NOMO-1 treated with dmso at 0.1 percent for 144 hours (cell line): ENCODE measurements around the gene TBX1.

Experiments used
- DNase-seq: peaks from one replicate; lab custom pipeline; 2025; ENCODE audit not compliant: unreplicated experiment; lab: John Stamatoyannopoulos, UW

TBX1 gene

DNA sequence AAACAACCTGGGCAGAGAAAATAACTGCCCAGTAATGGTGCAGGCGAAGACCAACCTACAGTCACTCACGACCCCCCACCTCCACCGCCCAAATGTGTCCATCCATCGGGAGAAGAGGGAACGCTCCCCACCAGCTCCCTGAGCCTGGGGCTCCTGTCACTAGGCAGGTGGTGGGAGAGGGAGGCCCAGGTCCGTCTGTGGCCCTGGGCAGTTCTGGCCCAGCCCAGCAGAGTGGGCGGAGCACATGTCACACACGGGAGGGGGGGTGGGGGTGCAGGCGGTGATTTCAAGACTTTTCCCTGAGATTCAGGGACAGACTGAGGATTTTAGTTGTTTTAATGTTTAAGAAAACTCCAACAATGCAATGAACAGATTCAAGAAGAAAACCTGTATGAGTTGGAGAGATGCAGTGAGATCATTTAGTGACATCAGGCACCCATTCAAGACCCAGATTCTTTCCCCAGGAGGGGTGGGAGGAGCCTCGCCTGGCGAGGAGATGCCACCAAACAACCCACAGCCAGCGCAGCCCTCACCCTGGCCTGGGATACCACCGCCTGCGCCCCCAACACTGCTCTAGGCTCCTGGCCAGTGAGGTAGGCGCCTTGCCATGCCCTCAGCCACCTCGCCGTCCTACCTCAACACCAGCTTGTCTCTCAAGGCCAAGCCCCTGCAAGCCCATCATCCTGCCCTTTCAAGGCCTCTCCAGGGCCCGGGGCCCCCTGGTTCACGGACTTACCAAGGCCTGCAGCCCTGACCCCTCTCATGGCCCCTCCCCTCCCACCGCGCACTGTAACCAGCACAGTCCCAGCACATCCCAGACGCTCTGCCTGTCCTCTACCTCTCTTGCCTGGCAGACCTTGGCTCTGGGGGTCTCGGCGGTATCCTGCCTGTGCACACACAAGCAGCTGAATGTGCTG is 36.8 kb downstream of the TBX1 start:
- DNase-seq = no peak

DNA sequence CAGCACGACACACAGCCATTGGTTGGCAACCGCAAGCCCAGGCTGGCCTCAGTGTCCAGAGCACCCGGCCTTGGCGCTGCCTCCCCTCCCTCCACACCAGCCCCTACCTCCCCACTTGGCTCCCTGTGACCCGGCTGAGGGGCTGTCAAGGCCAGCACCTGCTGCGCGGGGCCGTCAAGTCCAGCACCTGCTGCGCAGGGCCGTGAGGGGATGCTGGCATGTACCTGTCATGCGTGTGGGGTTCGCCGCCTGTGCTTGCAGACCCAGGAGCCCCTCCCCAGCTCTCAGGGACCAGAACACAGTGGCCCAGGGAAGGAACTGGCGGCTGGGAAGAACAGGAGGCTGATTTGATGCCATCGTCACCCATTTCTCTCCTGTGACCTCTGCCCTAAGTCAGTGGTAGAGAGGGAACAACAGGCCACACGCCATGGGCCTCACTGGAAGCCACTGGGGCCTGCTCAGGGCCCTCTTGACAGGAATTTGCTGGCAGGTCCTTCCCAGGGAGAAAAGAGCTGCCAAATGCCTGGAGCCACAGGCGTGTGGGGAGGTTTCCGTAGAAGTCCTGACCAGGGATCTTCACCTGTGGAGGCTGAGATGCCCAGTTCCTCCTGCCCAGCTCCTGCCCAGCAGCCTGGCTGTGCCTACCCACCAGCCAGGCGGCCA is 37.6 kb downstream of the TBX1 start:
- no peak for DNase-seq

DNA sequence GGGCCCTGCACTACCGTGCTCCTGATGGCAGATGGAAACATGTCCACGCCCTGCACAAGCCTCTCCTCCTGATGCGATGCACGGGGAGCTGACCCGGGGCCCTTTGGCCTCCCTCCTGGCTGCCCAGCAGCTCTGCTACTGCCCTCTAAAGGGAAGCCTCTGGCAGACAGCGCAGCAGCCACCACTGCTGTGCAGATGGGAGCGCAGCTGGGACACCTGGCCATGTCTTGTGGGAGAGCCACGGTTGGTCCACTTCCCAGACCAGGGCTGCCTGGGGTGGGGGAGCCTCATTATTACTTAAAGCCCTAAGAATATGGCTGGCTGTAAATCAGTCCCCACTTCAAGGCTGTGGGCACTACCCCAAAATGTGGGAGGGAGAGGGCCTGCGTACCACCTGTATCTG is 38.3 kb downstream of the TBX1 start:
- DNase-seq = no peak

DNA sequence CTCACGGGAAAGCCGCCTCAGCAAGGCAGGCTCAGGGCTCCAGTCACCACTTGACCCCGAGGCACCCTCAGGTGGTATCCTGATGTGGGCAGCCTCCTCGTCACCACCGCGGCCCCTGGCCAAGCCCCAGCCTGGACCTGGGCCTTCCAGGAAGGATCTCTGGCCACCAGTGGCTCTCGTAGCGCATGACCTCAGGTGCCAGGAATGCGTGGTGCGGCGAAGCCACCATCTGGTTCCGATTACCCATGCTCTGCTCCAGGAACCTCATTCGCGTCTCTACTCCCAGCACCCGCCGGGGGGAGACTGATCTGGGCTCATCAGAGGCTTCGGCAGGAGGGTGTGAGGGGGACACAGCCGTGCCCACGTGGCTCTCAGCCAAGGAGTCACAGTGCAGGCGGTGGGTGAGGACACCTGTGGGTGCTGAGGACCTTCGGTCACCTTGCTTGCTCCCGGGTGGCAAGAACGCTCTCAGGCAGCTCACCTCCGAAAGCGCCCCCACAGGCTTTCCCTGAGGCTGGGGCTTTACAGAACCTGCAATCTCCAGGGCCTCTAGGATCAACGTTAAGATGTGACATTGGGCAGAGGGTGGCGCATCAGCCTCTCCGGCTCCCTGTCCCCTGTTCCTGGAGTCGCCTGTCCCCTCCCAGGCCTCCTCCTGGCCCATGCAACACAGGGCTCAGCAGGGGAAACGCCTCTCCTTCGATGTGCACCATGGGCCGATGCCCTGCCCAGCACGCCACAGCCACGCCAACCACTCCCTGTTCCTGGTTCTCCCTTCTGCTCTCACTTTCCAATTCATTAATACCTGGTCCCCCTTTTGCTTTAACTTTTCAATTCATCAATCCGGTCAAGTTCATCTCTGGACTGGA is 39.0 kb downstream of the TBX1 start:
- no peak for DNase-seq

DNA sequence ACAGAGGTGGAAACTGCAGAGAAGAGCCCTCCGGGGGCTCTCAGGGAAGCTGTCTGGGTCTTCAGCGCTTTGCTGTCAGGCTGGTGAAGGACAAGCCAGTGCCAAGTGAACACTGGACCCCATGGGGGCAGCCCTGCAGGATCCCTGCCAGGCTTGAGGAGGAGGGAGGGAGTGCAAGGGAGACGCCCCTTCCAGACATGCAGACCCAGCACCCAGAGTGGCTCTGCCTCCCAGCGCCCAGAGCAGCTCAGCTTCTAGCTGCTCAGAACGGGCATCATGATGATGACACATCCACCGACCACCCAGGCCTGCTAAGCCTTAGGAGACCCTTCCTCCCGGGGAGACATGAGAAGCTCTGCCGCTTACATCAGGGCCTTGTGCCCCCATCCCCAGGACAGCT is 39.7 kb downstream of the TBX1 start:
- DNase-seq = no peak

DNA sequence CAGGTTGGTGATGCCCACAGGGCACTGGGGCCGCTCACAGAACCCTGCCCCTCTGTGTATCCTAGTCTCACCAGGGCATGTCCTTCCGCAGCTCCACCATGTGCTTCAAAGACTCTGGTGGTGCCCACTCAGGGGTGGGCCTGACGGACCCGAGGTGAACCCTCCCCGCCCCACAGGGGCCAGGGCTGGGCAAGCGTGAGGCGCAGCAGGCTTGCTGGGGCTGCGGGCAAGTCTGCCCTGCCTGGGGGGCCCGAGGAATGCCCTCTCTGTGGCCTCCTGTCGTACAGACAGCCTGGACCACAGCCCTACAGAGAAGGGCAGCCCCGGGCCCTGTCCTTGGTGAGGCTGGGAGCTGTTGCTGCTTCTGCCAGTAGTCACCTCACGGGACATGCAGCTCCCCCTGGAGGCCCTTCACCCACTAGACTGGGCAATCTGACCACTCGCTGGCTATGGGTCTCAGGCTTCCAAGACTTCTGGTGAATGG is 40.2 kb downstream of the TBX1 start:
- no peak for DNase-seq

DNA sequence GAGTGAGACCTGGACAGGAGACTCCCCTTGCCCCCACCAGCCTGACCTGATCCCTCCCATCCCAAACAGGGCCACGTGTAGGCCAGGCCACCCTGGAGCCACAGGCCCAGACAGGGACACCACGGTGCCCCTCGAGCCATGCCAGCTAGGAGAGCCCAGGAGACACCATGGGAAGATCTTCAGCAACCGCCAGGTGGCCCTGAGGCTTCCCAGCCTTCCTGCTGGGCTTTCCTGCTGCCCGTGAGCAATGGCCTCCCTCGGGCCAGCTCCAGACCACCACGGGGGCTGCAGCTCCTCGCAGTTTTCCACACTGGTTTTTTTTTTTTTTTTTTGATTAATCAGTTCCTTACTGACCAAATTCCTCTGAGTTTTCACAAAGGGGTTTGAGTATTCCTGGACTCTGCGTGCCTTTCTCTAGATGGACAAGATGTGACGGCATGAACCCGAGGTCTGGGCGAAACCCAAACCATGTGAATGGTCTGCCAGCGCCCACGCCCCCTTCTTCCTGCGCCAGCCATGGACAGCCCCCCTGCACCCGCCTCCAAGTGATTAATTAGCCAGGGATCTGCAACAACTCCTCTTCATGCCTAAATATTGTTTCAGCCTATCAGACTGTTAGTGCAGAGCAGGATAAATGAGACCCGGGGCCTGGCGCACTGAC is 40.9 kb downstream of the TBX1 start:
- no peak for DNase-seq

DNA sequence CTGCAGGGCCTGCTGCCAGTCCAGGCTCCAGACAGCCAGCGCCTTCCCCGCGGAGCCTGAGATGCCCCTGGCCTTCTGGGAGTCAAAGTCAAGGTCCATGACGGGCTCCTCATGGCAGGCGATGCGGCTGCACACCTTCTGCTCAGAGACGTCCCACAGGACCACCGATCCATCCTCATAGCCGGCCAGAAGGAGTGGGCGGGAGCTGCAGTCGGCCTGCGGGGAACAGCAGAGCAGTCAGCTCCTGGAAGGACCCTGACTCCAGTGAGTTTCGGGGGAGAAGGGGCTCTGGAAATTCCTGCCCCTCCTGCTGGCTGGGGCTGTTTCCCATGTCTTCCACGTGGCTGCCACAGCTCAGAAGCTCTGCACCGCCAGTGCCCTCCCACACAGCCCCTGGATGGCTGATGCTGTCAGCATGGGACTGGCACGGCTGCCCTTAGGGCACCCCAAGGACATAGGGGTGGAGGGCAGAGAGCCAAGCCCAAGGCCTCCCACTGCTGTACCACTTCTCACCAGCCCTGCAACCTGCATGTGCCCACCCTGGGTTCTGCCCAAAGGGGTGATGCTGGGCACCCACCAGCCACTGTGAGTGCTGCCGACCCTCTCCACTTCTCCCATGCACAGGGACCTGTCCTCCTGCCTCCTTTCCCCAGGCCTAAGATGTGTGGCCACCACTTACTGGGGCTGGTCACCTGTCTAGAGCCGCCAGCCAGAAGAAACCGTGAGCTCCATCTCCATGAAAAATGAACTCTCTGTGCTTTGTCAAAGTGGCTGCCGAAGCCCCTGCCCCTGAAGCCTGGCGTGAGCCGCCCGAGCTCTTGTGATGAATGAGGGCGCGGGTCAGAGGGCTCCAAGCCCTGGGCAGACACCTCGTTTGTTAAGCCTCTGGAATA is 41.7 kb downstream of the TBX1 start:
- no peak for DNase-seq

DNA sequence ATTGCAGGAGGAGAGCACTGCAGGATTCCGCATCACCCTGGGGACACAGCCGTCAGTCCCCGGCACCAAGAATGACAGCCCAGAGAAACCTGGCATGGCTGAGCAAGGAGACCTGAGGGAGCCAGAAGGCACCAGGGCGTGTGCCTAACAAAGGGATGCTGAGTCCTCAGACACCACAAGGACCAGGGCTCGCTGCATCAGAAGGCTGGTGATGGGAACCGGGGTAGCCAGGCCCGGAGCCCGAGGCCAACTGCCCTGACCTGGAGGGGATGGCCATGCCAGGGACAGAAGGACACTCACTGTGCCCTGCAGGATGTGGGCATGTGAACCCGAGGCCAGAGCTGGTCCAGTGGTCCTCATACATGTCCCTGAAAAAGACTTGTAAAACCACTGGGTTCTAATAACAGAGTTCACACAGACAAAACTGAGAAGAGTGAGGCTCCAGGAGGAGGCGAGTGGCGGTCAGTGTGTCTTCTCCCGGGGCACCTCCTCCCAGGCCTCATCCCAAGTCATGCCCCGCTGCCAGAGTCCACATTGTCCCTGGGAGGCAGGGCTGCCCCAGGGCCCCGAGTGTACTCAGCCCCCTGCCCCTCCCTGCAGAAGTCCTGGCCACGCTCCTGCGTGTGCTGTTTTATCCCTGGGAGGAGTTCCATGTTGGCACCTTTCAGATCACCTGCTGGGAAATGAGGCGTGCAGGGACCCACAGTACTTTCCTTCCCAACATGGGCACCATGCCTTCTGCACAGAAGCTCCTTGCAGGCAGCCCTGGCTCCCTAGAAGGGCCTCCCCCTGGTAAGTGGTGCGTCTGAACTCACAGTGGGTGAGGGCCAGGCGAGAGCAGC is 42.5 kb downstream of the TBX1 start:
- no peak for DNase-seq

DNA sequence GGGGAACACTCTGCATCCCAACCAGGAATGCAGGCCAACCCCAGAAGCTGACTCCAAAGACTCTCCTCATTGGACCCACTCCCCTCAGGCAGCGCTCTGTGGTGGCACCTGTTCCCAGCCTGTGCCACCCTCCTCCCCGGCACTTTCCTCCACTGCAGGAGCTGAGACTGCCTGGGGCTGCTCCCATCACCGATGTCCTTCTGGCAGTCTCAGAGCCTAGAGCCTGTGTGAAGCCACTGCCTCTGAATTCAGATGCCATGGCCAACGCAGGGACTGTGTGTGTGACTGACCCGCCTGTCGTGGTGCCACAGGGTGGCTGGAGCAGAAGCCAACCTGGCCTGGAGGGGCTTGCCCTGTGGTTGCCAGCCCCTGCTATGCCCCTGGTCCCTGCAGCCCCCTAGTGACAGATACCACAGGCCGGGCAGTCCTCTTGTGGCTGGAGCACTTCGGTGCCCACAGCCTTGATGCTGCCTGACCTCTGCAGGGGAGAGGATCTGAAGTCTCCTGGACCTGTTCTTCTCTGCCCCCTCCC is 43.2 kb downstream of the TBX1 start:
- DNase-seq = no peak

DNA sequence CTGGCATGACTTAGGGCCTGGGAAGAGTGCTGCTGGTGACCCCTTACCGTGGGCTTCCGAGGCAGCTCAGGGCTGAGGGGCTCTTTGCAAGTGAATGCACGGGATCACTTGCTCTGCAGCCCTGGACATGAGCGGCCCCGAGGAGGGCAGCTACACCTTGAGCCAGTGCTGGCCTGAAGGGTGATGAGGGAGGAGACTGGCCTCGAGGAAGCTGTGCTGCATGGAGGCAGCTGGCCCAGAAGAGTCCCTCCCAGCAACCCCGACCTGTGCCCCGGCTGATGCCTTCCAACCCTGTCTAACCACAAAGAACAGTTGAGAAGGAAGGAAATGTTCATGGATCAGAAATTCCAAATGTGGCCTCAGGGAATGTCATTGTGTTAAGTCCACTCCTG is 45.2 kb downstream of the TBX1 start:
- DNase-seq = no peak

DNA sequence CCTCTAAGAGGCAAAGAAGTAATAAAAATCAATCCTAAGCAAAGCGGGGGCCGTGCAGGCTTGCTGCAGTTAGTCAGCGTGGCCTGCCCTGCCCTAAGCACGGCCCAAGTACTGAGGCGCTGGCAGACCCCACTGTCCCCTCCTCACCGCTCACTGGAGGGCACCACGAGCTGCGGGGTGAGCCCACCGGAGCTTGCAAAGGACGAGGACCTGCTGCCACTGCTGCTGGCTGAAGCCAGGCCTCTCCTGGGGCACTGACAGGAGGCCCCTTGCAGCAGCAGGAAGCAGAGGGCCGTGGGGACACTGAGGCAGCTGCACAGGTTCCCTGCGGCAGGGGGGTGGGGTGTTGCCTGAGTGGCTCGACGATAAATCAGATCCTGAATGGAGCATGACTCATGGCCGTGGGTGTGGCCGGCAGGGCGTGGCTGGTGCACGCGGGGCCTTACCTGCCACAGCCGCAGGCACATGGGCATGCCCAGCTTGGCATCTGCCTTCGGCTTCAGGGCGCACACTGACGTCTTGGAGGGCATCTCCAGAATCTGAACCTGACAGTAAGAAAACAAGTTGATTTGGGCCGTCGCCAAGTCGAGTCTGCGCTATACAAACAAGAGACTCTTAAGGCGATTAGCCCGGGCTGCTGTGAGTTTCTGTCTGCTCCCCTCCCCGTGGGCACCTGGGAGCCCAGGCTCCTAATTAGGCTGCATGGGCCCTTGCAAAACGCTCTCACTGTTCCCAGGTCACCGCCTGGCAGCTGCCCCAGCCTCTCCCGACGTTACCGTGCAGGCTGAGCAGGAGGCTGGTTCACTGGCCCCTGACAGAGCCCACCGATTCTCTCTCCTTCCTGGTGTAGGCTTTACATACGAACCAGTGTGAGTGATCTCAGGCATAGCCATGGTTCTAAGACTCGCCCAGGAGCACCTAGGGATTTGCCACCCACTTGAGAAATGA is 45.9 kb downstream of the TBX1 start:
- DNase-seq = no peak

DNA sequence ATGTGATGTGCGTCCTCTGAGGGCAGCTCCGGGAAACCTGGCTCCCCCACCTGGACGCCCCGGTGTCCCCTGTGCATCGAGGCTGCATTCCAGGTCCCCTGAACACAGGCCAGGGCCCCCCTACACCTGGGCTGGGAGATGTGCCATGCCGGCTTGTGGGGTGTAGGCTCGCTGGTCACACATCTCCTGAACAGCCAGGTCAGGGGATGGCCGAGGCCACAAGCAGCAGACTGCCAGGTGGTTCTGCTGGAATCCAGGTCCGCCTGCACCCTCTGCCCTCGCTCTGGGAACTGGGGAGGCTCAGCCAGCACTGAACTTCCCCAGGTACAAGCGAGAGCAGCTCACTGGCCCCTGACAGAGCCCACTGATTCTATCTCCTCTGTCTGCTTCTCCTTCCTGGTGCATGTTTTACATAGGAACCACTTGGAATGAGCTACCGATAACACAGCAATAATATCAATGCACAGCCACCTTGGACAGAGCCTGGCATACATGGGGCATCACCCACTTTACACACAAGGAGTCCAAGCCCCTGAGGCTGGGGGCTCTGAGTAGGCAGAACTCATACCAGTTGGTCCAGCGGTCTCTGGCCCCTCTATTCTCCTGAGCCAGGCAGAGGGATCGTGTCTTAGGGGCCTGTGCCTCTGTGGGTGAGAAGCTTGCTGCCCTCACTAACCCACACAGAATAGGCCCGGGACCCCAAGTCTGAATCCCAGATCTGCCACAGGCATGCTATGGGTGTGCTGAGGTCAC is 46.8 kb downstream of the TBX1 start:
- DNase-seq = no peak

DNA sequence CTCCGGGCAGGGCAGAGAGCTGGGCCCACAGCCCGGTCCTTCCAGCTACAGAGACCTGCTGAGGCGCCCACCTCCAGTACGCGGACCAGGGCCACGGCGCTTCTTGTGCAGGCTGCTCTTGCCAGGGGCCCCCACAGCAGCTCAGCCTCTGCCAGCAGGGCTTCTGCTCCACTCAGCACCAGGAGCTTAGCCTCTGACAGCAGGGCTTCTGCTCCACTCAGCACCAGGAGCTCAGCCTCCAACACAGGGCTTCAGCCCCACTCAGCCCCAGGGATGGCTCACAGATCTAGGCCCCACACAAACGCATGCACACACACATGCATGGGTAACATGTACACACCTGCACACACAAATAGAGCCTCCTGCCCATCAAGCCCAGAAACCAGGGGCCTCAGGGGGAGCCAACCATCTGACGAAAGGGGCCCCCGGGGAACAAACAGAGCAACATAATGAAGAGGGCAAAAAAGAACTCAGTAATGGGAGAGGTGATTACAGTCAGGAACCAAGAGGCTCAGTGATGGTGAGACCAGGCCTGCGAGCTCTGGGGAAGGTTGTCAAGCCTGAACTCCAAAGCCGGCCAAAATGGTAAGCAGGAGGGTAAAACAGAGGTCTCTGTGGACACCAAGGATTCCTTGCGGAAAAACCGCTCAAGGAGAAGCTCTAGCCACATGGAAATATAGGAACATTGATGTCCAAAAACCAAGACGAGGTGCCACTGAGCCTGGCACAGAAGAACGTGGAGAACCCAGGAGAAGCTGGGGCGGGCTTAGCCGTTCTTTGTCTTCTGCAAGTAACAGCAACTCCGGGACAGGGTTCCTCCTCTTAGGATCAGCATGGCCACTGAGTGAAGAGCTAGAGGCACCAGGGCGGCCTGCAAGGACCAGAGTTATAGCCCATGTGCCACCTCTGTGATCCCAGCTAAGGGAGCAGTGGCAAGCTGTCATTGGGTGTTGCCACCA is 47.6 kb downstream of the TBX1 start:
- DNase-seq = no peak

DNA sequence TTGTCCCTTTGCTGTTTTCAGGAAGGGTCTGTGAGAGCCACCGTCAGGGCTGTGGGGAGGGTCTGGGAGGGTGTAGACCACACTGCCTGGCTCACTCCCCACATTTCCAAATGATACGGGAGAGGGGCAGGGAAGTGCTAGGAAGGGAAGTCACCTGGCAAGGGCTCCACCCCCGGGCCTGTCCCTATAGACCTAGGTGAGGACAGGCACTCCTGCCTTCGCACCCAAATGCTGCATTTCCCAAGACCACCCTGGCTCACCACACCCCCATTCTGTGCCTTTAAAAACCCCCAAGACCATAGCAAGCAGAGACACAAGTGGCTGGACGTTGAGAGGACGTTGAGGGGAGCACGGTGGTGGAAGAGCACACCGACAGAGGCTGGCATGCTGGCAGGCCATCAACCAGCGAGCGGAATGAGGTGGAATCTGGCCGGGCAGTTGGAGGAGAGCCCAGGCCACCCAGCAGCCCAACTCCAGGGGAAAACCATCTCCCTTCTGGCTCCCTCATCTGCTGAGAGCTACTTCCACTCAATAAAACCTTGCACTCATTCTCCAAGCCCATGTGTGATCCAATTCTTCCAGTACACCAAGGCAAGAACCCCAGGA is 48.4 kb downstream of the TBX1 start:
- DNase-seq = no peak
